Kidney epithelial cell (primary cell): ENCODE data around the gene ATF1. TPM values are rescaled to one million over a fixed set of nuclear protein-coding genes. Genes with fewer than 3 reads are reported as not detected.
"Not testable (repeated sequence)": the region's sequence is repeated elsewhere in the genome, so short reads cannot be mapped to it uniquely, and the experiment has no call there.

Experiments used
- DNase-seq: peaks from one replicate; pipeline ENCODE4 v3.0.0-alpha.2; 2010; ENCODE audit warnings: low read depth
- H3K27me3 ChIP-seq: 2 replicates; pipeline ENCODE4 v1.6.0; 2011; ENCODE audit warnings: low read length; ENCODE audit not compliant: control insufficient read depth, insufficient read depth
- H3K36me3 ChIP-seq: 2 replicates; pipeline ENCODE4 v1.5.1; 2011; ENCODE audit warnings: low read length; ENCODE audit not compliant: control insufficient read depth, insufficient read depth
- H3K4me3 ChIP-seq: 2 replicates; pipeline ENCODE4 v1.5.1; 2011; ENCODE audit warnings: low read depth, mild to moderate bottlenecking, control low read depth, low read length
- CTCF ChIP-seq: IDR thresholded peaks from 2 replicates; pipeline ENCODE4 v1.5.1; 2011; ENCODE audit warnings: mild to moderate bottlenecking, moderate library complexity, low read length, control low read depth, inconsistent platforms; ENCODE audit not compliant: insufficient read depth, poor library complexity, severe bottlenecking
- total RNA-seq: library from RNA; depleted of rRNA; stranded (reverse); fragments of >200 nt; gene quantifications from 2 replicates; pipeline ENCODE4 v1.2.3, GENCODE V29; 2015

The ATF1 gene
- total RNA-seq, 1 donor from 2014 or later: 17.3 TPM

GRCh38 chr12:50848963-50849362, 85.1 kb downstream of the ATF1 start:
- Histone ChIP-seq H3K36me3 (no peaks in the 10 kb centered on the region), H3K4me3 (no peak overlapping the region), H3K27me3 (peaks cover 3% of the 10 kb centered on the region)
- no peak for TF ChIP-seq CTCF
- DNase-seq: no peak

GRCh38 chr12:50855218-50855617, 91.3 kb downstream of the ATF1 start:
- DNase-seq, H3K36me3 ChIP-seq, H3K4me3 ChIP-seq, H3K27me3 ChIP-seq: not testable (repeated sequence)

GRCh38 chr12:50855679-50856078, 91.8 kb downstream of the ATF1 start:
- H3K4me3 ChIP-seq, H3K27me3 ChIP-seq, H3K36me3 ChIP-seq, DNase-seq: not testable (repeated sequence)

- no peak for DNase-seq
- no peak overlapping the region for H3K4me3 ChIP-seq
- TF ChIP-seq CTCF: no peak
- H3K27me3 ChIP-seq: no peaks in the 10 kb centered on the region
- no peaks in the 10 kb centered on the region for H3K36me3 ChIP-seq
Observed at GRCh38 chr12:50859621-50860310, 95.9 kb downstream of the ATF1 start.

- TF ChIP-seq CTCF: no peak
Observed at GRCh38 chr12:50862316-50862715, 98.4 kb downstream of the ATF1 start.

GRCh38 chr12:50865266-50865665, 101.4 kb downstream of the ATF1 start:
- no peaks in the 10 kb centered on the region for H3K27me3 ChIP-seq
- no peak overlapping the region for H3K4me3 ChIP-seq
- no peaks in the 10 kb centered on the region for H3K36me3 ChIP-seq
- no peak for TF ChIP-seq CTCF
- DNase-seq: no peak

More at GRCh38 chr12:50862316-50862715, 98.4 kb downstream of the ATF1 start:
- no peaks in the 10 kb centered on the region for H3K36me3 ChIP-seq
- no peaks in the 10 kb centered on the region for H3K27me3 ChIP-seq
- peak; percentile 9 for DNase-seq
- H3K4me3 ChIP-seq: no peak overlapping the region

- H3K27me3 ChIP-seq, DNase-seq, H3K36me3 ChIP-seq, H3K4me3 ChIP-seq: not testable (repeated sequence)
Observed at GRCh38 chr12:50868881-50869280, 105.0 kb downstream of the ATF1 start.

Other genes with a start within 250 kb of the ATF1 start
- gene TMPRSS12, start 78.8 kb downstream of the ATF1 start, total RNA-seq: not detected in 2 replicates
- not detected in 2 replicates for gene HIGD1C, start 188.4 kb downstream of the ATF1 start, total RNA-seq